A673 (cell line): ENCODE results near the gene MPC1. TPM values are rescaled to one million over a fixed set of nuclear protein-coding genes. Genes with fewer than 3 reads are reported as not detected.

Experiments used
- BruUV-seq: library from RNA; stranded (reverse); fragments of 400-500 nt; replicated peaks from 2 replicates; lab custom pipeline; 2021; lab: Mats Ljungman, UMichigan
- CTCF ChIA-PET: fragments of 300-600 bp; sonication (Branson Sonifier 250); formaldehyde crosslinking; loops from one replicate; lab custom pipeline; 2022; ENCODE audit warnings: antibody characterized with exemption; lab: Charles Lee
- POLR2A ChIA-PET: fragments of 300-600 bp; sonication (Branson Sonifier 250); formaldehyde crosslinking; loops from one replicate; lab custom pipeline; 2022; ENCODE audit warnings: antibody characterized with exemption; ENCODE audit not compliant: low non-redundant PET; lab: Charles Lee
- DNase-seq: peaks from one replicate; pipeline ENCODE4 v3.0.0-alpha.2; 2015; ENCODE audit warnings: low spot score
- H3K27ac ChIP-seq: fragments of 200-600 bp; sonication (generic); 2 replicates; pipeline ENCODE4 v1.5.1; 2016; ENCODE audit warnings: mixed run types, low read depth, mild to moderate bottlenecking, mixed read lengths, antibody characterized with exemption, low read length; ENCODE audit not compliant: poor library complexity, severe bottlenecking
- H3K27me3 ChIP-seq: fragments of 200-600 bp; sonication (generic); replicated peaks from 2 replicates; pipeline ENCODE4 v1.6.1; 2017; ENCODE audit warnings: mixed run types, low read depth, mild to moderate bottlenecking, mixed read lengths, antibody characterized with exemption, low read length; ENCODE audit not compliant: insufficient read depth, poor library complexity
- H3K36me3 ChIP-seq: fragments of 200-600 bp; sonication (generic); 2 replicates; pipeline ENCODE4 v1.6.1; 2016; ENCODE audit warnings: mixed run types, mild to moderate bottlenecking, mixed read lengths, antibody characterized with exemption, low read length; ENCODE audit not compliant: insufficient read depth, poor library complexity, severe bottlenecking
- H3K4me1 ChIP-seq: fragments of 200-600 bp; sonication (generic); 2 replicates; pipeline ENCODE4 v1.6.1; 2017; ENCODE audit warnings: mixed run types, mild to moderate bottlenecking, mixed read lengths, antibody characterized with exemption, low read length; ENCODE audit not compliant: insufficient read depth, poor library complexity, severe bottlenecking
- H3K4me3 ChIP-seq: fragments of 200-600 bp; sonication (generic); 2 replicates; pipeline ENCODE4 v1.5.1; 2016; ENCODE audit warnings: low read depth, mixed run types, mild to moderate bottlenecking, mixed read lengths, low read length; ENCODE audit not compliant: poor library complexity, severe bottlenecking
- H3K9me3 ChIP-seq: fragments of 200-600 bp; sonication (generic); 2 replicates; pipeline ENCODE4 v1.6.1; 2016; ENCODE audit warnings: mixed run types, low read depth, mild to moderate bottlenecking, mixed read lengths, antibody characterized with exemption, low read length; ENCODE audit not compliant: poor library complexity, severe bottlenecking
- EZH2 ChIP-seq: fragments of 200-600 bp; sonication (generic); IDR thresholded peaks from 2 replicates; pipeline ENCODE4 v1.6.1; 2017; ENCODE audit warnings: borderline replicate concordance, low read depth, mild to moderate bottlenecking, mixed read lengths, antibody characterized with exemption, low read length; ENCODE audit not compliant: poor library complexity, severe bottlenecking
- intact Hi-C: fragments of 100-400 bp; cut with micrococcal nuclease; formaldehyde crosslinking; loops from one replicate; pipeline ENCODE4 v1.10.0; 2022; ENCODE audit not compliant: unreplicated experiment
- total RNA-seq: library from RNA; stranded (reverse); gene quantifications from 2 replicates; pipeline ENCODE4 v1.2.3, GENCODE V29; 2021
- TF ChIP-seq, protein P1 (sequence below): fragments of 300-800, 200-600 bp; sonication (generic); conservative IDR thresholded peaks from 2 replicates; pipeline ENCODE4 v1.5.1; 2017; ENCODE audit warnings: low read depth, mild to moderate bottlenecking, antibody characterized with exemption, low read length, moderate library complexity, mixed read lengths

MPC1 gene
- total RNA-seq, 1 experiment from 2014 or later, result 35.9 TPM

DNA sequence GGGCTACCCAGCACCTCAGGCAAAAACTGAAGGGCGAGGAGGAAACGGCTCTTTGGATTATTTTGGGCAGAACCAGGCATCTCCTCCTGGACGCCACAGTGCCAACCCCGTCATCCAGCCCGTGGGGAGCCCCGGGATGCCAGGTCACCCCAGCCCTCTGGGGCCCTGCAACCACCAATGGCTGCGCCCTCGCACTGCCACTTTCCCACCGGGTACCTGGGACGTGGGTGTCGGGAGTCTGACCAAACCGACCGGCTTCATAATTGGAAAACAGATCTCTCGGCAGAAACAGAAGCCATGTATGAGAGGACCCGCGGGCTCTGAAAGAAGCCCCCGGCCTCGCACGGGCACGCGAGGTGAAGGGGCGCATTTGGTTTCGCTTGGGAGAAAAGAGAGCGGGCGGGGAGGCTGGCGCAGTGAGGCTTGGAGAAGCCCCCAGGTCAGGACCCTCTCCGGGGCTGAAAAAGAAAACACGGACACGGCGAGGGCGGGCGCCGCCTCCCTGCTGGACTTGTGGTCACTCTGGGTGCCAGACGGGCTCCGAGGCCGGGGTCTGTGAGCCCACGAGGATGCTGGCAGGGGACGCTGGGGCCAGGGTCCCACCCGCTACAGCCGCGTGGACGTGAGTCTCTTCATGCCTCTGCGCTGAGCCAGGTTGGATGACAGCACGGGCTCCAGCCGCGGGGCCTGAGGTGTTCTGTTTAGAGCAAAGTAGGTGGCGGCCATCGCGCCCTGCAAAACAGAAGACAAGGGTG is 29.6 kb upstream of the MPC1 start:
- no peak for DNase-seq
- no peaks in the 10 kb centered on the region for H3K9me3 ChIP-seq
- no peaks in the 10 kb centered on the region for H3K4me1 ChIP-seq
- ChIA-PET POLR2A (no interaction called here), CTCF (no interaction called here)
- H3K4me3 ChIP-seq, result no peak overlapping the region
- H3K27ac ChIP-seq, result no peak overlapping the region
- no peaks in the 10 kb centered on the region for H3K36me3 ChIP-seq
- BruUV-seq, result no TSS peak
- intact Hi-C loops, result no loop called here
- TF ChIP-seq, protein P1, sequence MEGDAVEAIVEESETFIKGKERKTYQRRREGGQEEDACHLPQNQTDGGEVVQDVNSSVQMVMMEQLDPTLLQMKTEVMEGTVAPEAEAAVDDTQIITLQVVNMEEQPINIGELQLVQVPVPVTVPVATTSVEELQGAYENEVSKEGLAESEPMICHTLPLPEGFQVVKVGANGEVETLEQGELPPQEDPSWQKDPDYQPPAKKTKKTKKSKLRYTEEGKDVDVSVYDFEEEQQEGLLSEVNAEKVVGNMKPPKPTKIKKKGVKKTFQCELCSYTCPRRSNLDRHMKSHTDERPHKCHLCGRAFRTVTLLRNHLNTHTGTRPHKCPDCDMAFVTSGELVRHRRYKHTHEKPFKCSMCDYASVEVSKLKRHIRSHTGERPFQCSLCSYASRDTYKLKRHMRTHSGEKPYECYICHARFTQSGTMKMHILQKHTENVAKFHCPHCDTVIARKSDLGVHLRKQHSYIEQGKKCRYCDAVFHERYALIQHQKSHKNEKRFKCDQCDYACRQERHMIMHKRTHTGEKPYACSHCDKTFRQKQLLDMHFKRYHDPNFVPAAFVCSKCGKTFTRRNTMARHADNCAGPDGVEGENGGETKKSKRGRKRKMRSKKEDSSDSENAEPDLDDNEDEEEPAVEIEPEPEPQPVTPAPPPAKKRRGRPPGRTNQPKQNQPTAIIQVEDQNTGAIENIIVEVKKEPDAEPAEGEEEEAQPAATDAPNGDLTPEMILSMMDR, result no peak
- no peak for TF ChIP-seq EZH2
- H3K27me3 ChIP-seq, result no peaks in the 10 kb centered on the region

DNA sequence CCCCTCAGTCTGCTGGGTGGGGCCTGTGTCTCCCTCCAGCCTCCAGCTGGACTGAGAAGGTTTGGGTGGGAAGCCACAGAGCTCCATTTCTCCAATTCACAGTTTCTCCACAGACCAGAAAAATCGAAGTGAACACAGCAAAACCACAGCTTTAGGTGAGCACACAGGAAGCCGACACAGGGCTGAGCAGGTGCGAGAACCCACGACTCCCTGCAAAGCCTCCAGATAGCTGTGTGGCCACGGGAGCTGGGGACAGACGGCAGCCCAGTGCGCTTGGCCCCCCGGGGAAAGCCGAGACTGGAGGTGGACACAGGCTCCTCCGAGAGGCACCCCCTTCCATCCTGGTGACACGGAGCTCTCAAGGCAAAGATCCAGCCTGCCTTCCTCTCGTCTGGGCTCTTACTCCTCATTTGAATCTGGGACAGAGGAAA is 29.0 kb upstream of the MPC1 start:
- no peak overlapping the region for H3K4me3 ChIP-seq
- no peaks in the 10 kb centered on the region for H3K9me3 ChIP-seq
- no peaks in the 10 kb centered on the region for H3K4me1 ChIP-seq
- ChIA-PET CTCF (no interaction called here), POLR2A (no interaction called here)
- no TSS peak for BruUV-seq
- H3K36me3 ChIP-seq, result no peaks in the 10 kb centered on the region
- TF ChIP-seq, protein P1, result no peak
- no peak for TF ChIP-seq EZH2
- no peak overlapping the region for H3K27ac ChIP-seq
- intact Hi-C loops, result no loop called here
- DNase-seq, result no peak
- H3K27me3 ChIP-seq, result no peaks in the 10 kb centered on the region

DNA sequence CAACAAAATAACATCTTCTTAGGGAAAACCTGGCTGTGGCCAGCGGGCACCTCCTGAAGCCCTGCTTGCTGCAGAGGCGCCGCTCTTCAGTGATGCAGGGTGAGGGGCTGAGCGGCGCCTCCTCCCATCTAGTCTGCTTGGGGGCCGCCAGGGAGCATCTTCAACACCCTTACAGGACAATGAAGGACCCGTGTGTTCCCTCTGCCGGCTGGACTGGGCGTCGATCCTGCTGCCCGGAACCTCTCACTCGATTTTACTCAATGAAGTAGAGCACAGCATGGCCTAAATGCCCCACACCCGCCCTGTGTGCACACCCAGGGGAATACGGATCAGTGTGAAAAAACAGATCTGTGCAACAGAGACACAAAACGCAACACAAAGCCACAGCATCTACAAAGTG is 28.5 kb upstream of the MPC1 start:
- DNase-seq, result no peak
- Histone ChIP-seq H3K36me3 (no peaks in the 10 kb centered on the region), H3K27ac (no peak overlapping the region), H3K9me3 (no peaks in the 10 kb centered on the region), H3K4me3 (no peak overlapping the region), H3K27me3 (no peaks in the 10 kb centered on the region), H3K4me1 (no peaks in the 10 kb centered on the region)
- BruUV-seq, result no TSS peak
- CTCF ChIA-PET, result no interaction called here
- TF ChIP-seq, protein P1, result no peak
- no peak for TF ChIP-seq EZH2
- POLR2A ChIA-PET, result no interaction called here
- intact Hi-C loops, result no loop called here
